AG10803 (cell line): ENCODE data around the gene DLGAP1.

ENCODE experiments used
- DNase-seq: peaks from one replicate; pipeline ENCODE4 v3.0.0; 2010; ENCODE audit warnings: low read depth
- H3K4me3 ChIP-seq: 2 replicates; pipeline ENCODE4 v1.5.1; 2011; ENCODE audit warnings: mild to moderate bottlenecking, low read length, control low read depth
- TF ChIP-seq, protein P1 (sequence below): conservative IDR thresholded peaks from 2 replicates; pipeline ENCODE4 v1.5.1; 2011; ENCODE audit warnings: mild to moderate bottlenecking, low read length, control low read depth, inconsistent platforms

DLGAP1 gene

DNA sequence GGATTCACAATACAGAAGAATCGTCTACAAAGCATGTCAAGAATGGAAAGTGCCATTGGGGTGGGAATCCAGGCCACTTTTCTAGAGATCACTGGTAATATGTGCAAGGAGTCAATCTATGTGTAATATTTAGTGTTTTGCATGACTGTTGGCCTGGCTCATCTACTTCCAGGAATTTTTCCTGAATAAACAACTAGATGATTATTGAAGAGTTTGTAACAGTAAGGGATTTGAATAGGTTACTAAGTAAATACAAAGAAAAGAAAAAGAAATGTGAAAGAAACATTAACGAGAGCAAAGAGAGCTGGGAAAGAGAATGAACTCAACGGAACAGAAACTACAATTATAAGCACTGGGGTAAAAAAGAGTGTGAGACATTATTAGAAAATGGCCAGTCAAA is 599.1 kb downstream of the DLGAP1 start:
- H3K4me3 ChIP-seq, result no peak overlapping the region
- TF ChIP-seq, protein P1, sequence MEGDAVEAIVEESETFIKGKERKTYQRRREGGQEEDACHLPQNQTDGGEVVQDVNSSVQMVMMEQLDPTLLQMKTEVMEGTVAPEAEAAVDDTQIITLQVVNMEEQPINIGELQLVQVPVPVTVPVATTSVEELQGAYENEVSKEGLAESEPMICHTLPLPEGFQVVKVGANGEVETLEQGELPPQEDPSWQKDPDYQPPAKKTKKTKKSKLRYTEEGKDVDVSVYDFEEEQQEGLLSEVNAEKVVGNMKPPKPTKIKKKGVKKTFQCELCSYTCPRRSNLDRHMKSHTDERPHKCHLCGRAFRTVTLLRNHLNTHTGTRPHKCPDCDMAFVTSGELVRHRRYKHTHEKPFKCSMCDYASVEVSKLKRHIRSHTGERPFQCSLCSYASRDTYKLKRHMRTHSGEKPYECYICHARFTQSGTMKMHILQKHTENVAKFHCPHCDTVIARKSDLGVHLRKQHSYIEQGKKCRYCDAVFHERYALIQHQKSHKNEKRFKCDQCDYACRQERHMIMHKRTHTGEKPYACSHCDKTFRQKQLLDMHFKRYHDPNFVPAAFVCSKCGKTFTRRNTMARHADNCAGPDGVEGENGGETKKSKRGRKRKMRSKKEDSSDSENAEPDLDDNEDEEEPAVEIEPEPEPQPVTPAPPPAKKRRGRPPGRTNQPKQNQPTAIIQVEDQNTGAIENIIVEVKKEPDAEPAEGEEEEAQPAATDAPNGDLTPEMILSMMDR, result no peak
- DNase-seq, result no peak

DNA sequence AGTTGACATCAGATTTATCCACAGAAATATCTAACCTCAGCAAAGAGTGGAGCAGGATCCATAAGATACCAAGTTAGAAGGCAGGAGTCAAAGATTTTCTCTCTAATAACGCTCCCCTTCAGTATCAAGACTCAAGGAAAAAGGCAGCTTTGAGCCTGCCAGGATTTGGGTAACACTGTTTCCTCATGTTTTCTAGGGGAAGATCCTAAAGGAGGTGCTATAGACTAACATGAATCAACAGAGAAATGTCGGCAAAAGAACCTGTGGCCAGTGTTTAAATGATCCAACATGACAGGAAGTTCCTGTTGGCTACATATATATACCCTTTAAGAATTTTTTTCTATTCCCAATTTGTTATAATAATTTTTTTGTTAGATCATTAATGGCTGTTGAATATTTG is 602.8 kb downstream of the DLGAP1 start:
- H3K4me3 ChIP-seq, result no peak overlapping the region
- DNase-seq, result no peak
- TF ChIP-seq, protein P1, result no peak

DNA sequence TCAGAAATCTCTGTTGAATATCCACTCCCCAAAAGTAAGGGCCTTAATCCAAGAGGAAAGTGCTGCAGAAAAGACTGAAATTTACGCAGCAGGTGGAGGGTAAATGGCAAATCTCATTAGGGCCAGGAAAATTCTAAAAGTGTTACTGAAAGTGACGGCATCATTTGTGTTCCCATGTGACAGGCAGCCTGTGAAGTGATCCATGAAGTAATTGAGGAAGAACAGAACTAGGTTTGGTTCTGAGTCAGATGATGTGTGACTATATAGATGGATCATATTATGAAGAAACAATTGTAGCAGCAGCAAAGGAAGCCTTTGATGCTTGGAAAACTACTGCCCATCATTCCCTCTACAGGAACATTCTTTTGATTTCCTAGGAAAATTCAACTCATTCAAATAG is 603.9 kb downstream of the DLGAP1 start:
- TF ChIP-seq, protein P1, result no peak
- no peak overlapping the region for H3K4me3 ChIP-seq
- no peak for DNase-seq

DNA sequence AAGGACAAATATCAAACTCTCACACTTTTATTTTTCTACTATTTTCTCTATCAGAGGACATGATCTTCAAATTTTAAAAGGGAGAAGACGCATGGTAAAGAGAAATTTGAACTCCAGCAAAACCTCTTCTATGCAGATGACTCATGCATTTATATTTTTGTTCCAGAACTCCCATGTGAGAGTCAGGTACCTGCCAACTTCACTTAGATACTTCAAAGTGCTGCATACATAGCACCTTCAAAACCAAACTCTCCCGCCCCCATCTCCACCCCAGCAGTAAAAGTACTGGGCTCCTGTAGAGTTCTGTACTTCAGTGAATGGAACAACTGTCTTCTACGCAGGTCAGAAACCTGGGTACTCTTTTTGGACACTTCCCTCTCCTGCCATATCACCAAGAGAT is 606.8 kb downstream of the DLGAP1 start:
- DNase-seq, result no peak
- H3K4me3 ChIP-seq, result no peak overlapping the region
- TF ChIP-seq, protein P1, result no peak

DNA sequence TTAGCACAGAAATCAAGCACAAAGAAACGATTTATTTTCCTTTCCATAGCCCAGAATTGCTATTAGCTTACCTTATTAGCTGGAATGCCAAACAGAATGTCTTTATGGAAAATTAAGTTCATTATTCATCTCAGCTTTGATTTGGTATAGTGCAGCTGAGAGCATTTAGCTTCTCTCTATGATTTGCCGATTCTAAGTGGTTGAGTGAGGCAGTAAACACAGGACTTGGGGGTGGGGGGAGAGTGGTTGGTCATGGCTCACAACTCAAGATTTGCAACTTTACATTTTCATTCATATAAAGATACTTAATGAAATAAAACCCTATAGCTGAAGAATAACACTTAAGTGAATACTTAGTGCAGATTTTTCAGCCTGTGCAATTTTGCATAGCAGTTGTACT is 609.9 kb downstream of the DLGAP1 start:
- H3K4me3 ChIP-seq, result no peak overlapping the region
- DNase-seq, result no peak
- TF ChIP-seq, protein P1, result no peak

DNA sequence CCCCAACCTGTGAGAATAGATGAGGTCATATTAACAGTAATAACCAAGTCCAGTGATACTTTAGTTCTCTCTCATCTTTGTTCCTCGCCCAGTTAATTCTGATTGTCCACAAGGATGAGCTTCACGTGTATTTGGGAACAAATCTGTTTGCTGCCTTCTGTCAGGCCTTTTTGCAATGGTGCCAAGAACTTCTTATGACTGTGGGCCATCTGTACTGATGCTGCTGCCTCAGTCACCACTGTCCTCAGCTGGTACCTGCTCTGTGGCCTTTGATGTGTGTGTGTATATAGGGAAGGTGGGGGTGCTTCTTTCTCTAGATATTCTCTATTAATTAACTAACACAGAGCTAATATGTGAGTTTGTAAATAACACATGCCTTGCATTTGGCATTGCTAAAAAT is 612.3 kb downstream of the DLGAP1 start:
- no peak for DNase-seq
- no peak overlapping the region for H3K4me3 ChIP-seq
- TF ChIP-seq, protein P1, result no peak

DNA sequence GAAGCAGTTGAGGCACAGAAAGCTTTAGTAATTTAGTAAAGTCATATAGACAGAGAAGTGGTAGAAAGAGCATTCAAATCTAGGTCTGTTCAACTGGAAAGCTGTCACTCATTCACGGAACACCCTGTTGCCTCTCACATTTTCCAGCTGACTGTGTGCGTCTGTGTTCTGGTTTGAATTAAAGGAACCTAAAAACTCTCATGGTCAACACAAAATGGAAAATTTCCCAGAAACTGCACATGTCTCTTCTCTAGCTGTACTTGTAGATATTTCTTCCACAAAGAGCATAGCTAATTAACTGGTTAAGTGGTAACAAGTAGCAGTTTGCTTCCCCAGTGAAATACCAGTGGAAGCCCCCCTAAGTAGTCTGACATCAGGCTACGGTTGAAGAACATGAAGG is 614.3 kb downstream of the DLGAP1 start:
- TF ChIP-seq, protein P1, result no peak
- H3K4me3 ChIP-seq, result no peak overlapping the region
- peak; percentile 12 for DNase-seq
